Astrocyte of the cerebellum (primary cell): ENCODE results near the gene DPP10.

Source experiments
- DNase-seq: peaks from one replicate; pipeline ENCODE4 v3.0.0-alpha.2; 2011; ENCODE audit warnings: low read depth
- H3K4me3 ChIP-seq: 2 replicates; pipeline ENCODE4 v1.5.1; 2011; ENCODE audit warnings: mild to moderate bottlenecking, low read depth, low read length, moderate library complexity
- CTCF ChIP-seq: IDR thresholded peaks from 2 replicates; pipeline ENCODE4 v1.5.1; 2012; ENCODE audit warnings: low read length, low read depth, moderate library complexity, mild to moderate bottlenecking; ENCODE audit errors: missing control alignments
- in situ Hi-C: cut with HindIII; loops from 2 replicates; pipeline ENCODE4 v1.10.0; 2017; ENCODE audit warnings: low sequenced_read_pairs

The DPP10 gene

GRCh38 chr2:115554153-115554552, 1111.7 kb downstream of the DPP10 start:
- DNase-seq, result no peak
- no peak overlapping the region for H3K4me3 ChIP-seq
- in situ Hi-C loops, result no loop called here
- no peak for TF ChIP-seq CTCF

- H3K4me3 ChIP-seq, result no peak overlapping the region
- TF ChIP-seq CTCF, result no peak
- DNase-seq, result no peak
- in situ Hi-C loops, result no loop called here
Observed at GRCh38 chr2:115558725-115559124, 1116.3 kb downstream of the DPP10 start.

GRCh38 chr2:115560666-115561065, 1118.2 kb downstream of the DPP10 start:
- in situ Hi-C loops, result no loop called here
- H3K4me3 ChIP-seq, result no peak overlapping the region
- no peak for DNase-seq
- no peak for TF ChIP-seq CTCF

GRCh38 chr2:115568643-115569042, 1126.2 kb downstream of the DPP10 start:
- TF ChIP-seq CTCF, result no peak
- H3K4me3 ChIP-seq, result no peak overlapping the region
- in situ Hi-C loops, result no loop called here
- DNase-seq, result no peak

GRCh38 chr2:115569547-115569946, 1127.1 kb downstream of the DPP10 start:
- TF ChIP-seq CTCF, result no peak
- H3K4me3 ChIP-seq, result no peak overlapping the region
- DNase-seq, result no peak
- in situ Hi-C loops, result no loop called here

GRCh38 chr2:115572746-115573145, 1130.3 kb downstream of the DPP10 start:
- DNase-seq, result no peak
- no peak for TF ChIP-seq CTCF
- H3K4me3 ChIP-seq, result no peak overlapping the region
- in situ Hi-C loops, result no loop called here

- in situ Hi-C loops, result no loop called here
- H3K4me3 ChIP-seq, result no peak overlapping the region
- no peak for DNase-seq
- no peak for TF ChIP-seq CTCF
Observed at GRCh38 chr2:115573756-115574155, 1131.3 kb downstream of the DPP10 start.
